ENCODE data around the gene MESP2.
"Not testable (repeated sequence)": the region's sequence is repeated elsewhere in the genome, so short reads cannot be mapped to it uniquely, and the experiment has no call there.

Gene MESP2

DNA sequence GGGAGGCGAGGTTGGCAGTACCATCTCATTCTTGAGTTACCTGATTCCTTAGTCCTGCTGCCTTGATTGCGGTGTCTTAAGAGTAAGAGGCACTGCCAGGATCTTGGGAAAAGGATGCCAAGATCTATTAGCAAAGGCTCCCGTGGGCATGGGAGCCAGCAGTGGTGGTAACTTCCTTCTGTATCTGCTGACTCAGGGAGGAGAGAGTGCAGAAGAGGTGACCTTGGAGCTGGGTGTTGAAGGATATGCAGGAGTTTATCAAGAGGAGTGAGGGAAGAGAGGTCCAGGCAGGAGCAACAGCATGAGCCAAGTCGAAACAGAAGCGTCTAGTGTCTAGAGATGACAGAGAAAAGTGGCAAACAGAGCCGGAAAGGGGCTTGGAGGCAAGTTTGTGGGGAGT, 4.5 kb downstream of the MESP2 start:
- no peak for DNase-seq (ENCODE audit: low read depth, low spot score)

DNA sequence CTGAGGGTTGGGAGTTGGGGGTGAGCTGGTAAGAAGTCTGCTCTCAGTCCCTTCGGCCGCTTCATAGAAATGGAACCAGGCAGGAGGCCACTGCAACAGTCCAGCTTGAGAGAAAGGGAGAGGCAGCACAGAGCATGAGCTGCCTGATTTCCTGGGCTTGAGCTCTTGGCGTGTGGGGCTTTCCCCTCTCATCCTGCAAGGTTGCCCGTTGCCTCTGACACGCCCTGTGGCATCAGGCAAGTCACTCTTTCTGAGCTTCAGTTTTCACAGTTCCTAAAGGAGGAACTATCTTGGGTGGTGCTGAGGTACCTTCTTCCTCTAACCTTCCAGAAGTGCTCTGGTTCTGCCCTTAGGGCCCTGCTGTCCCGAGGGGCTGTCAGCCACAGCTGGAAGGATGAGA, 4.9 kb downstream of the MESP2 start:
- no peak for DNase-seq (ENCODE audit: low read depth, low spot score)

GRCh38 chr15:89781891-89782618, 5.9 kb downstream of the MESP2 start:
- no peak for DNase-seq (ENCODE audit: low read depth, low spot score)

- DNase-seq (ENCODE audit: low read depth, low spot score), result not testable (repeated sequence)
These were observed 6.5 kb downstream of the MESP2 start for GRCh38 chr15:89782619-89782950.

- no peak for DNase-seq (ENCODE audit: low read depth, low spot score)
These were observed 7.2 kb downstream of the MESP2 start for GRCh38 chr15:89783111-89783860.

DNA sequence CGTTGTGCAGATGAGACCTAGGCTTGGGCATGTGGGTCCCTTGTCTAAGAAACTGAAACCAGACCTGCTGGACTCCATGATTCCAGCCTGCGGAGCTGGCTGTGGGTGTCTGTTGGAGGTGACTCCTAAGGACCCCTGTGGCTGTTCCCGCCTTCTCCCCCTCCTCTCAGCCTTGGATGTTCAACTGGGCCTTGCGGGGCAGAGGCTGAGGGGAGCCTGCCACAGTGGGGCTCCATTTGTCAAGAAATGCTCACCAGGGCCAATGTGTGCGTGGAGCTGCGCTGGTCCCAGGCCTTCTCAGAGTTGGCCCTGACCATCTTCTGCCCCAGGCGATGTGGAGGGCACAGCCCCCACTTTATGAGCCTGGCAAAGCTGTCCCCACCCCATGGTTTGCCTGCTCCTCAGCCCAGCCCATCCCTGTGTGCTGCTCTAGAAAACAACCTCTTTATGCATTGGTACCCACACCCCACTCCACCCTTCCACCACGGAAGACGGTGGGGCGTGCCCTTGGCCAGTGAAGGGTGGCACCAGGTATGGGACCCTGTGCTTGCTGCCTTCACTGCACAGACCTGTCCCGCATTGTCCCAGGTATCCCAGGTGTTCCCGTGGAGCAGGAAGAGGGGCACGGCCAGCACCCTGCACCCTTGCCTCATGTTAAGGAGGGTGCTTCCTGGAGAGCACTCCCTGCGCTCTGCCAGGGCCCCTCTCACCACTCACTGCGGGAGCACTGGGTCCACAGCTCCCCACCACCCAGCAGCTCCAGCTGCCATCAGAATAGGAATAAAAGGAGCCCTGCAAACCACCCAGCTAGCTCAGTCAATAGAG, 7.9 kb downstream of the MESP2 start:
- no peak for DNase-seq (ENCODE audit: low read depth, low spot score)

- no peak for DNase-seq (ENCODE audit: low read depth, low spot score)
These were observed 8.5 kb downstream of the MESP2 start for GRCh38 chr15:89784686-89784960.

DNA sequence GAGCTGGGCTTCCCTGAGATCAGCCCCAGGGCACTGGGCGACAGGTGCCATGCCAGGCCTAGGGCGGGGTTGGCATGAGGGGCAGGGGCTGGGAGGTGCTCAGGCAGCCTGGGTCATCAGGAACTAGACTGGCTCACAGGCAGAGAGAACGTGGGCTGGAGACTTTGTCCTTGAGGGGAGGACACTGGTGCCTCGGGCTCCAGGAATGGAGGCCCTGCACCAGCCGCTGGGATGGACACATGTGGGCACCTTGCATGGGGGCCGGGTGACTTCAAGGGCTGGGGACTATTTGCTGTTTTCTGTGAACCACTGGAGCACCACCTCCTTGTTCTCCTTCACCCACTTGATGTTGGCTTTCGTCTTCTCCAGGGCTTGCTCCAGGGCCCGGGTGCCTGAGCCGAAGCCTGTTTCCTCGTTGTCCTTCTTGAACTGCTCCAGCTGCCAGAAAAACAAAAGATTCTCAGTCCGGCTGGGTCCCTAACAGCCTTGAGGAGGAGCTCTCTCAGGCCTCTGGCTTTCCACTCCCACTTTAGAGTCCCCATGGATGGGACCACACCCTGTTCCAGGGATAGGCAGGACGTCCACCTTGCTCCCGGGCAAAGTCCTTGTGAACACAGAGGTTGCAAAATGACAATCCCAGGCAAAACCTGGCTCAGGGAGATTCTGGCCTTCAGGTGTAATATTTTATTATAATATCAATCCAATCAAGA, 9.1 kb downstream of the MESP2 start:
- DNase-seq (ENCODE audit: low read depth, low spot score), result no peak

GRCh38 chr15:89785774-89786140, 9.6 kb downstream of the MESP2 start:
- no peak for DNase-seq (ENCODE audit: low read depth, low spot score)

DNA sequence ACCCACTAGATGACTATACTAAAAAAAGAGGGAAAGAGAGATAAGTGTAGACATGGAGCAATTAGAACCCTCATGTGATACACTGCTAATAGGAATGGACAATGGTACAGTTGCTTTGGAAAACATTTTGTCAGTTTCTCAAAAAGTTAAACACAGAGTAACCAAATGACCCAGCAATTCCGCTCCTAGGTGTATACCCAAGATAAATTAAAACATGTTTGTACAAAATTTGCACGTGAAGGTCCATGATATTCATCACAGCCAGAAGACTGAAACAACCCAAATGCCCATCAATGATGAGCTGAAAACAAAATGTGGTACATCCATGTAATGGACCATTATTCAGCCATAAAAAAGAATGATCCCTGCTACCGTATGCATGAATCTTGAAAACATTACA, 11.8 kb downstream of the MESP2 start:
- DNase-seq (ENCODE audit: low read depth, low spot score), result no peak

GRCh38 chr15:89788585-89788984, 12.5 kb downstream of the MESP2 start:
- DNase-seq (ENCODE audit: low read depth, low spot score), result not testable (repeated sequence)

GRCh38 chr15:89790206-89790605, 14.1 kb downstream of the MESP2 start:
- no peak for DNase-seq (ENCODE audit: low read depth, low spot score)

DNA sequence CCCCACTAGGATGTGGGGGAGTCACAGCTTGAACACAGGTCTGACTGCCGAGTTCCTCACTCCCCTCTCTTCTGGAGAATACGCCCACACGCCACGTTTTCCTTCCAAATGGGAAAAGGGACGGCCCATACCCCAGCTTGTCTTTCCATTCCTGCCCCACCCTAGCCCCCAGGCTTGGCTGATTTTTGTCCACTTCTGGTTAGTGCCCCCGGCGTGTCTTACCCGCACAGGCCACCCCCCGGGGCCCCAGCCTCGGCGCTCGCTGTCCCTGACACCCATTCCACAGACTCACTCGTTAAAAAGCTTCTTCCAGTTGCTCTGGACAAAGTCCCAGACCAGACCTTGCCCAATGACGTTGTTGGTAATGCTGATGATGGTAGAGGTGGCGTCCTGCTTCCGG, 14.5 kb downstream of the MESP2 start:
- no peak for DNase-seq (ENCODE audit: low read depth, low spot score)

GRCh38 chr15:89792106-89792805, 16.1 kb downstream of the MESP2 start:
- DNase-seq (ENCODE audit: low read depth, low spot score), result no peak

- no peak for DNase-seq (ENCODE audit: low read depth, low spot score)
These were observed 18.6 kb downstream of the MESP2 start for GRCh38 chr15:89794627-89795241.

- no peak for DNase-seq (ENCODE audit: low read depth, low spot score)
These were observed 19.9 kb downstream of the MESP2 start for GRCh38 chr15:89795996-89796395.

DNA sequence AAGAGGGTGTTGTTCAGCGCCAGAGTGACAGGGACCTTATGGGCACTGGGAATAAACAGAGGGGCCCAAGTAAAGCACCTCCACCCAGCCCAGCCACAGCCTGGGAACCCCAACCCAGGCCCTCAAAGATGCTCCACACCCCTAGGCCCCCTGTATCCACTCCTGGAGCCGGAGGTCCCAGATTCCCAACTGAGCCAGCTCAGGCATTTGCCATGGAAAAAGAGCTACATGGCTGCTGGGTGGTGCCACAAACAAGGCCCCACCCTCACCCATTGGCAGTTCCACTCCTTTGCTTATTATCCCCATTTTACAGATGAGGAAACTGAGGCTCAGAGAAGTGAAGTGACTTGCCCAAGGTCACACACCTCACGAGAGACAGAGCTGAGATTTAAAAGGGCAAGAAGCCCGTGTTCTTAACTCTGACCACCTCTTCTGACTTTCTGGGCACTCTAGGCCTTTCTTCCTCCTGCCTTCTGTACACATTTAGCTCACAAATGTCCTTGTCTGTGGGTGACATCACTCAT, 21.6 kb downstream of the MESP2 start:
- DNase-seq (ENCODE audit: low read depth, low spot score), result no peak

DNA sequence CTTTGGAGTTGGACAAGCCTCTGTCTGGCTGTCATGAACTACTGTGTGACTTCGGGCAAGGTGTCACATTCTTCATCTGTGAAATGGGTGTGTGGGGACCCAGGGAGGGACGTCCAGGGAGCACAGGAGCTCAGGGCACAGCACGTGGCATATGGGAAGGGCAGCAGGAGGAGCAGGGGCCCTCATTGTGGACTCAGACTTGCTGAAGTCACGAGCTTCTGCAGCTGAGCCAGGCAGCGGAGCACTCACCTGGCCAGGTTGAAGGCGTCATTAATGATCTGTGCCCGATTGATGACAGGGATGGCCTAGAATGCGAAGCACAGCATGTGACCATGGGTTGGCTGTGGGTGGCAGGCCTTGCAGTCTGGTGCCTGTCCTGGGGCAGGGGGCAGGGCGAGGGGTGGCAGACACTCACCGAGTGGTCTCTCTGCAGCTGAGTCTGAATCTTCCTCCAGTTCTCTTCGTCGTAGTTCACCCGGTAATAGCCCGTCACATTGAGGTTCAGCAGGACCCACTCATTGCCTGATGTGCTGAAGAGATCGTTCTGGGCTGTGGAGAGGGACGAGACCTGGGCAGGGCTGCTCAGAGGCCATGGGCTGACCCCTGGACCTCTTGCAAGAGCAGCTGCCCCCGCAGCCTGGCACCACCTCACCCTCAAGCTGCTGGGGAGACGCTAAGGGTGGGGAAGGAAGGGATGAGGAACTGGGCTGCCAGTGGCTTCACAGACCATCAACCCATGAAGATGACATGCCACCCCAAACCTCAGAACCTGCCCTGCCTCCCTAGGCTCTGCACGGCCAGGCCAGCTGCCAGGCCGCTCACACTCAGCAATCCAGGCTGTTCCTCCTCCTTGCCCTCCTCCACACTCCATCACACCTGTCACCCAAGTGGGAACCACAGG, 23.1 kb downstream of the MESP2 start:
- DNase-seq (ENCODE audit: low read depth, low spot score), result no peak

- DNase-seq (ENCODE audit: low read depth, low spot score), result no peak
These were observed 23.9 kb downstream of the MESP2 start for GRCh38 chr15:89799918-89800498.
